GM19455 (cell line): ENCODE results near the gene OR5L2.
"Not testable (repeated sequence)": the region's sequence is repeated elsewhere in the genome, so short reads cannot be mapped to it uniquely, and the experiment has no call there.

Source experiments
- ATAC-seq: cut with Tn5 transposase; IDR thresholded peaks from one replicate; pipeline ENCODE4 v1.9.1; 2021; ENCODE audit not compliant: unreplicated experiment

OR5L2 gene

DNA sequence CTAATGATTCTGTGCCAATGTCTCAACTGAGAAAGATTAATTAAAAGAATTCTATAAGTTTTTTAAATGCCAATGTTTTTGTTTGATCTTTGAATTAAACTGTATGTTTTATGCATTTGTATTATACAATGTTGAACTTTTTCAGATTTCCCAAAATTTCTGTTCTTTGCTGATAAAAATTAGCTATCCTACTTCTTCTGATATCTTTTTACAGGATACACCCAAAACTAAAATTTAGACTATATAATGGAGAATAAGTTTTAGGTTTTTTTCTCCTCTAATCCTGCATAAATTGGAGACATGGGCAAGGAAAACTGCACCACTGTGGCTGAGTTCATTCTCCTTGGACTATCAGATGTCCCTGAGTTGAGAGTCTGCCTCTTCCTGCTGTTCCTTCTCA lies at the start of gene OR5L2:
Gene OR5L2, plus strand, starts transcription at position 301 of the 400 bp plus-strand sequence. Its CDS starts 0 bp downstream, at position 301.
- no peak for ATAC-seq

GRCh38 chr11:55791606-55792005 lies 35.4 kb upstream of the OR5L2 start:
- ATAC-seq = no peak

GRCh38 chr11:55793321-55793720 lies 33.7 kb upstream of the OR5L2 start:
- no peak for ATAC-seq

GRCh38 chr11:55795256-55795655 lies 31.8 kb upstream of the OR5L2 start, which contains the start of gene OR5D14:
Gene OR5D14, plus strand, starts transcription at chr11:55795556. Its CDS starts 0 bp downstream, at chr11:55795556.
- ATAC-seq = no peak

- no peak for ATAC-seq
These were observed 20.8 kb upstream of the OR5L2 start for GRCh38 chr11:55806248-55806647.

- ATAC-seq = no peak
These were observed 16.0 kb upstream of the OR5L2 start, which contains the start of gene OR5L1 for GRCh38 chr11:55811067-55811466. Gene OR5L1, plus strand, starts transcription at chr11:55811367. Its CDS starts 100 bp downstream, at chr11:55811467.

DNA sequence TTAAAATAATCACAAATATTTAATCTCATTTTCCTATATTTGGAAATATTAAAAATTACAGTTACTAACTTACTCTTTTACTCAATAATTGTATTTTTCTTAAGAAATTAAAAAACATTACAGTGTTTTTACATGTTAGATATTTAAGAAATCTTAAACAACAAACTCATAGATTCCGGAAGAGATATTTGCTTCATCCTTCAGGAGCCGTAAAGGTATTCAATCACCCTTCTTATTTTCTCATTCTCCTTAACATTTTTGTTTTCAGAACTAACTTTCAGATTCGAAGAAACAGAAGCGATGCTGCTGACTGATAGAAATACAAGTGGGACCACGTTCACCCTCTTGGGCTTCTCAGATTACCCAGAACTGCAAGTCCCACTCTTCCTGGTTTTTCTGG lies 7.7 kb upstream of the OR5L2 start, which contains the start of gene OR5D18:
Gene OR5D18, plus strand, starts transcription at position 301 of the 400 bp plus-strand sequence. Its CDS starts 0 bp downstream, at position 301.
- no peak for ATAC-seq

GRCh38 chr11:55838452-55838851 lies 11.4 kb downstream of the OR5L2 start, which contains the start of gene OR5D16:
Gene OR5D16, plus strand, starts transcription at chr11:55838752. Its CDS starts 0 bp downstream, at chr11:55838752.
- no peak for ATAC-seq

DNA sequence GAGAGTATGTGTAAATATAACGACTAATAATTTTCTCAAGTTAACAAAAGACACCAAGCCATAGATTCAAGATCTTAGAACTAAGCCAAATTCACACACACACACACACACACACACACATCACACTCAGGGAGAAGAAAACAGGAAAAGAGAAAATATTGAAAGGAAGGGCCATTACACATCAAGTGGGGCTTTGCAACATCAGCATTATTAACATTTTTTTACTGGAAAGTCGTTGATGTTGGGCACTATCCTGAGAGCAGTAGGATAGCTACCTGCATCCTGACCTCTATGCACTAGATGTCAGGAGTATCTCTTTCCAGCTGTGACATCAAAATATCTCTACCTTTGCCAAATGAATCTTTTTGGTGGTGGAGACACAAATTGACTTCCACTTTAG lies 20.4 kb downstream of the OR5L2 start:
- no peak for ATAC-seq

DNA sequence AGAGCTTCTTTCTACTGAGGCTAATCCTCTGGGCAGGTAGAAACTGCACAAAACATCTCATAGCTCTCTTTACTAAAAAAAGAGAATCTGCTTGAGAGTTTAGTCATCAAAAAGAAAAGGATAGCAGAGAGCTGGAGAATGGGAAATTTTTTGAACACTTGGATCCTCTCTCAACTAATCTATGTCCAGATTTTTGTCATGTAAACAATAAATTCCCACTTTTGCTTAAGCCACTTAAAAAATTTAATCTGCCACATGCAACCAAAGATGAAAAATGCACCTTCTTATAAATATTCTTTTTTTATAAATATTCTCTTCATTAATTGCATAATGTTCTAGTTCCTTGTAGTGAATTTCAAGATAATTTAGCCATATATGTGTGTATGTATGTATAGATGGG lies 22.0 kb downstream of the OR5L2 start:
- ATAC-seq = no peak

DNA sequence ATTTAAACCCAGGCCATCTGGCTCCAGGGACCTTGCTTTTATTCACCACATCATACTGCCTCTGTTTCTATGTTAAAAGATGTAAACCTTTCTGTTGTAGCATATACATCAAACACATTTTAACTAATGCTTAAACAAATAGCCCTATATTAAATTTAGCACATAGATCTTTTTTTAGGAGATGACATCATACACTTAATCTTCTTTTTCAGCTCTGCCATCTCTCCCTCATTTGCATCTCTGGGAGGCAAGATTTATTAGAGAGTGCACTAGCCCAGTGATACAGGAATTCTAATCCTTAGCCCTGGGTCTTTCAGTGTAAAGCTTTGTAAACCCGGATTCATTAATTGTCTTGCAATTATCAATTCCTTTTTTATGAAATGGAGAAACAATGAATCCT lies 25.1 kb downstream of the OR5L2 start:
- ATAC-seq = no peak

- no peak for ATAC-seq
These were observed 27.7 kb downstream of the OR5L2 start for GRCh38 chr11:55854704-55855103.

GRCh38 chr11:55867354-55867753 lies 40.3 kb downstream of the OR5L2 start:
- ATAC-seq = not testable (repeated sequence)

DNA sequence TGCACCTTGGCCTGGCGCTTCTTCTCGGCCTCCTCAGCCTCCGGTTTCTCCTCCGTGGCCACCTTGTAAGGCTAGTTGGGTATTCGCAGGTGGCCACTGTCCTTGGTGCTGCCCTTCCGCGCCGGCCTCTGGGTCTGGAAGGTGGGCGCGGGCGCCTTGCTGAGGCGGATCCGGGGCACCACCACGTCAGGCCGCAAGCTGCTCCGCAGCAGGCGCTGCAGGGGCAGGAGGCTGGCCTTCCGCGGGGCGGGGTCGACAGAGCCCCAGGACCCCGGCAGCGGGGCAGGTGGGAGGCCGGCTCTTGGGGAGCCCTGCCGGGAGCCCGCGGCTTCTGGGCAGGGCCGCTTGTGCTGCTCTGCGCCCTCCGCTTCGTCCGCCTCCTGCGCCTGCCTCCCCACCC lies 45.7 kb downstream of the OR5L2 start:
- not testable (repeated sequence) for ATAC-seq

- not testable (repeated sequence) for ATAC-seq
These were observed 46.1 kb downstream of the OR5L2 start for GRCh38 chr11:55873146-55873545.
